GM21360 (cell line): ENCODE measurements around the gene STK31.
"Not testable (repeated sequence)": the region's sequence is repeated elsewhere in the genome, so short reads cannot be mapped to it uniquely, and the experiment has no call there.

Experiments used
- ATAC-seq: cut with Tn5 transposase; IDR thresholded peaks from one replicate; pipeline ENCODE4 v1.9.1; 2021; ENCODE audit warnings: mild to moderate bottlenecking, moderate library complexity; ENCODE audit not compliant: unreplicated experiment

Gene STK31

GRCh38 chr7:23788843-23789242, 78.8 kb downstream of the STK31 start:
- no peak for ATAC-seq

GRCh38 chr7:23791721-23792120, 81.7 kb downstream of the STK31 start:
- ATAC-seq: no peak

- no peak for ATAC-seq
These were observed 92.8 kb downstream of the STK31 start for GRCh38 chr7:23802720-23803397.

- ATAC-seq: no peak
These were observed 94.7 kb downstream of the STK31 start for GRCh38 chr7:23804707-23805106.

GRCh38 chr7:23808421-23808820, 98.4 kb downstream of the STK31 start:
- no peak for ATAC-seq

GRCh38 chr7:23810099-23810498, 100.1 kb downstream of the STK31 start:
- ATAC-seq: no peak

- no peak for ATAC-seq
These were observed 101.5 kb downstream of the STK31 start for GRCh38 chr7:23811540-23811939.

- ATAC-seq: not testable (repeated sequence)
These were observed 118.1 kb downstream of the STK31 start for GRCh38 chr7:23828125-23828524.

GRCh38 chr7:23832733-23833132, 122.7 kb downstream of the STK31 start:
- not testable (repeated sequence) for ATAC-seq

- ATAC-seq: no peak
These were observed 123.4 kb downstream of the STK31 start for GRCh38 chr7:23833405-23833804.

- ATAC-seq: not testable (repeated sequence)
These were observed 134.8 kb downstream of the STK31 start for GRCh38 chr7:23844837-23845236.

GRCh38 chr7:23852135-23852534, 142.1 kb downstream of the STK31 start:
- no peak for ATAC-seq

GRCh38 chr7:23852988-23853387, 143.0 kb downstream of the STK31 start:
- ATAC-seq: no peak

GRCh38 chr7:23863209-23863787, 153.3 kb downstream of the STK31 start:
- no peak for ATAC-seq

- no peak for ATAC-seq
These were observed 155.0 kb downstream of the STK31 start for GRCh38 chr7:23864973-23865372.

GRCh38 chr7:23873306-23873705, 163.3 kb downstream of the STK31 start:
- ATAC-seq: no peak

GRCh38 chr7:23876526-23876925, 166.5 kb downstream of the STK31 start:
- ATAC-seq: not testable (repeated sequence)
